ENCODE results near the gene GRIA3.
"Not testable (repeated sequence)": the region's sequence is repeated elsewhere in the genome, so short reads cannot be mapped to it uniquely, and the experiment has no call there.

The GRIA3 gene

GRCh38 chrX:123361371-123361770 is 177.3 kb downstream of the GRIA3 start:
- no peaks in the 10 kb centered on the region for H3K9me3 ChIP-seq (ENCODE audit: low read length)
- H3K36me3 ChIP-seq (ENCODE audit: insufficient read depth, low read length) = no peaks in the 10 kb centered on the region
- H3K27ac ChIP-seq (ENCODE audit: low read depth, low read length, poor library complexity, severe bottlenecking) = no peak overlapping the region
- H3K9me2 ChIP-seq (ENCODE audit: low read depth, low read length) = no peaks in the 10 kb centered on the region
- no peaks in the 10 kb centered on the region for H3F3A ChIP-seq (ENCODE audit: insufficient read depth, low read length)
- TF ChIP-seq CTCF (IDR thresholded peaks at IDR 0.05; ENCODE audit: low read length) (no peak), EZH2 (IDR thresholded peaks at IDR 0.05; ENCODE audit: borderline replicate concordance, low read length) (no peak)
- H3K4me1 ChIP-seq (ENCODE audit: insufficient read depth, low read length, severe bottlenecking) = no peaks in the 10 kb centered on the region
- no peaks in the 10 kb centered on the region for H3K27me3 ChIP-seq (ENCODE audit: insufficient read depth, low read length)
- H2AFZ ChIP-seq (ENCODE audit: low read length) = no peak overlapping the region
- H3K79me2 ChIP-seq (ENCODE audit: insufficient read depth, low read length) = no peaks in the 10 kb centered on the region
- no peak overlapping the region for H3K4me2 ChIP-seq (ENCODE audit: low read length)
- no peak overlapping the region for H3K9ac ChIP-seq (ENCODE audit: low read length)
- no peak overlapping the region for H3K4me3 ChIP-seq (ENCODE audit: low read depth, low read length, poor library complexity, severe bottlenecking)
- no peaks in the 10 kb centered on the region for H4K20me1 ChIP-seq (ENCODE audit: insufficient read depth, low read length)

GRCh38 chrX:123386196-123386595 is 202.1 kb downstream of the GRIA3 start:
- H3K9me2 ChIP-seq (ENCODE audit: low read depth, low read length); H3K27ac ChIP-seq (ENCODE audit: low read depth, low read length, poor library complexity, severe bottlenecking); H3K27me3 ChIP-seq (ENCODE audit: insufficient read depth, low read length); H3K4me1 ChIP-seq (ENCODE audit: insufficient read depth, low read length, severe bottlenecking); H3F3A ChIP-seq (ENCODE audit: insufficient read depth, low read length); H2AFZ ChIP-seq (ENCODE audit: low read length); H3K4me2 ChIP-seq (ENCODE audit: low read length); H3K9me3 ChIP-seq (ENCODE audit: low read length); H3K36me3 ChIP-seq (ENCODE audit: insufficient read depth, low read length); H4K20me1 ChIP-seq (ENCODE audit: insufficient read depth, low read length); H3K9ac ChIP-seq (ENCODE audit: low read length); H3K79me2 ChIP-seq (ENCODE audit: insufficient read depth, low read length); H3K4me3 ChIP-seq (ENCODE audit: low read depth, low read length, poor library complexity, severe bottlenecking): not testable (repeated sequence)

GRCh38 chrX:123392921-123393320 is 208.8 kb downstream of the GRIA3 start:
- Histone ChIP-seq H3K9ac (ENCODE audit: low read length) (no peak overlapping the region), H2AFZ (ENCODE audit: low read length) (no peak overlapping the region), H3K4me1 (ENCODE audit: insufficient read depth, low read length, severe bottlenecking) (no peaks in the 10 kb centered on the region), H3K4me3 (ENCODE audit: low read depth, low read length, poor library complexity, severe bottlenecking) (no peak overlapping the region), H3K4me2 (ENCODE audit: low read length) (no peak overlapping the region), H3K27me3 (ENCODE audit: insufficient read depth, low read length) (no peaks in the 10 kb centered on the region), H3K79me2 (ENCODE audit: insufficient read depth, low read length) (no peaks in the 10 kb centered on the region), H3K36me3 (ENCODE audit: insufficient read depth, low read length) (no peaks in the 10 kb centered on the region), H4K20me1 (ENCODE audit: insufficient read depth, low read length) (no peaks in the 10 kb centered on the region), H3K9me3 (ENCODE audit: low read length) (no peaks in the 10 kb centered on the region), H3K9me2 (ENCODE audit: low read depth, low read length) (no peaks in the 10 kb centered on the region), H3F3A (ENCODE audit: insufficient read depth, low read length) (no peaks in the 10 kb centered on the region), H3K27ac (ENCODE audit: low read depth, low read length, poor library complexity, severe bottlenecking) (no peak overlapping the region)
- TF ChIP-seq CTCF (IDR thresholded peaks at IDR 0.05; ENCODE audit: low read length) (no peak), EZH2 (IDR thresholded peaks at IDR 0.05; ENCODE audit: borderline replicate concordance, low read length) (no peak)

- H3K4me2 ChIP-seq (ENCODE audit: low read length) = no peak overlapping the region
- H3K9me3 ChIP-seq (ENCODE audit: low read length) = no peaks in the 10 kb centered on the region
- no peak for TF ChIP-seq CTCF (IDR thresholded peaks at IDR 0.05; ENCODE audit: low read length)
- no peak for TF ChIP-seq EZH2 (IDR thresholded peaks at IDR 0.05; ENCODE audit: borderline replicate concordance, low read length)
- H3K27me3 ChIP-seq (ENCODE audit: insufficient read depth, low read length) = no peaks in the 10 kb centered on the region
- H3K36me3 ChIP-seq (ENCODE audit: insufficient read depth, low read length) = no peaks in the 10 kb centered on the region
- no peaks in the 10 kb centered on the region for H3F3A ChIP-seq (ENCODE audit: insufficient read depth, low read length)
- no peaks in the 10 kb centered on the region for H4K20me1 ChIP-seq (ENCODE audit: insufficient read depth, low read length)
- no peaks in the 10 kb centered on the region for H3K9me2 ChIP-seq (ENCODE audit: low read depth, low read length)
- no peak overlapping the region for H3K9ac ChIP-seq (ENCODE audit: low read length)
- H3K27ac ChIP-seq (ENCODE audit: low read depth, low read length, poor library complexity, severe bottlenecking) = no peak overlapping the region
- no peaks in the 10 kb centered on the region for H3K79me2 ChIP-seq (ENCODE audit: insufficient read depth, low read length)
- no peak overlapping the region for H2AFZ ChIP-seq (ENCODE audit: low read length)
- no peaks in the 10 kb centered on the region for H3K4me1 ChIP-seq (ENCODE audit: insufficient read depth, low read length, severe bottlenecking)
- no peak overlapping the region for H3K4me3 ChIP-seq (ENCODE audit: low read depth, low read length, poor library complexity, severe bottlenecking)
Observed at GRCh38 chrX:123399709-123400108, 215.6 kb downstream of the GRIA3 start.
